HG02610 (cell line): ENCODE measurements around the gene UNCX.
"Not testable (repeated sequence)": the region's sequence is repeated elsewhere in the genome, so short reads cannot be mapped to it uniquely, and the experiment has no call there.

Experiments used
- ATAC-seq: cut with Tn5 transposase; IDR thresholded peaks from one replicate; pipeline ENCODE4 v1.9.1; 2021; ENCODE audit warnings: mild to moderate bottlenecking, moderate library complexity; ENCODE audit not compliant: unreplicated experiment

Gene UNCX

GRCh38 chr7:1255080-1255816 lies 22.6 kb downstream of the UNCX start:
- ATAC-seq = no peak

DNA sequence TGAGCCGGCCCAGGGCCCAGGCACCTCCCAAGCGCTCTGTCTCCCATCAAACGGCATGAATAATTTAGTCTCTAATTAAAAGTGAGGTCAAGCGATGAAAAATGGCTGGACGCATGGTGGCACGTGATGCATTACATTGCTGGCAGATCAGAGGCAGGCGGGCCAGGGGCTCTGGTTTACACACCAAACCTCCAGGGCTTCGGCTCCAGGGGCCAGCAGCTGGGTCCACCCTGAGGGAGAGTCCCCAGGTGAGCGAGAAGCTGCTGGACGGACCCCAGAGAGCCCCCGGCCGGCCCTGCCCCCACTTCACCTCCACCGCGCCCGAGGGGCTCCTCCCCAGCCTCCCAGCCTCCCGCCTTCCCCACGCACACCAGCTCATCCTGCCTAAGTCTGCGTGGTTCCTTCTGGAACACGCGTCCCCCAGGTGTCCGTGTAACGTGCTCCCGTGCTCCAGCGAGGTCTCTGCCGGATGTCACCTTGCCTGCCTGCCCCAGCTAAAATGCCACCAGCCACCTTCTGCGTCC lies 23.2 kb downstream of the UNCX start:
- no peak for ATAC-seq

- no peak for ATAC-seq
Measured at GRCh38 chr7:1256621-1257020, 23.9 kb downstream of the UNCX start.

GRCh38 chr7:1257221-1257620 lies 24.5 kb downstream of the UNCX start:
- no peak for ATAC-seq

DNA sequence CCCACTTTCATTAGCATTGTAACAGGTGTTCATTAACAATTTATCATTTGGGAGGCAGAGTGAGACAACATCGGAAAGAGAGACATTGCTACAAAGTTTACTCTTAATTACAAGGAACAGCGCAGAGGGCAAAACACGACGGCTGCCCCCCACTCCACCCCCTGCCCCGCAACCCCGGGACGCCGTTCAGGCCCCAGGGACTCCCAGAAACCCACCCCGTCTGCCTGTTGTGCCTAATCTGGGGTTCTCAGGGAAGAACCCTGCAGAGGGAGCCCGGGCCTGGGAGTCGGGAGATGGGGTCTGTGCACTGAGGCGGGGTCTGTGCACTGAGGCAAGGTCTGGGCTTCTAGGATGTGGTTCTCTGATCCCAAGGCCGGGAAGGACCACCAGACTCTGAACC lies 25.2 kb downstream of the UNCX start:
- ATAC-seq = no peak

DNA sequence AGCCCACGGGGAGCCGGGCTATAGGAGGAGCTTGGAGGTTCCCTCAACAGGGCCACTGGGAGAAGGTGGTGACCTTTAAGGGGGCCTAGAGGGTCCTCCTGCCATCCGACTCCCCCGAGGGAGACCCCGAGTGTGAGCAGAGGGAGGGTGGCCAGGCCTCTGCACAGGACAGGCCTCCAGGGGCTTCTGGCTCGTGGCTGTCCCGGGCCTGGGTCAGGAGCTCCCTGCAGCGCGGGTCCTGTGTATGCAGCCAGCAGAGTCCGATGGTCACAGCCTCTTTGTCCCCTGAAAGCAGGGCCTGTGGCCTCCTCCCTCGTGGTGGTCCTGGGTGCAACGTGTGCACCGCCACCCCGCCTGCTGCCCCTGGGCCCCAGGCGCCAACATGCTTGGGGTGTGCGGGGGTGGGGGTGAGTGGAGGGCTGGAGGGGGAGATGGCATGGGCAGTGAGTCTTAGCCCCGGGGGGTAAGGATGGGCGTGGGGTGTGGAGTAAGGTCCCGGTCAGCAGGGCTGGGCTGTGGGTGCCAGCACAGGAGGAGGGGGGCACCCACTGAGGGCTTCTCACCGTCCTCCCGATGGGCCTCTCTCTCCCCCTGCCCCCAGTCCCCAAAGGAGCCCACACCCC lies 27.1 kb downstream of the UNCX start:
- no peak for ATAC-seq

DNA sequence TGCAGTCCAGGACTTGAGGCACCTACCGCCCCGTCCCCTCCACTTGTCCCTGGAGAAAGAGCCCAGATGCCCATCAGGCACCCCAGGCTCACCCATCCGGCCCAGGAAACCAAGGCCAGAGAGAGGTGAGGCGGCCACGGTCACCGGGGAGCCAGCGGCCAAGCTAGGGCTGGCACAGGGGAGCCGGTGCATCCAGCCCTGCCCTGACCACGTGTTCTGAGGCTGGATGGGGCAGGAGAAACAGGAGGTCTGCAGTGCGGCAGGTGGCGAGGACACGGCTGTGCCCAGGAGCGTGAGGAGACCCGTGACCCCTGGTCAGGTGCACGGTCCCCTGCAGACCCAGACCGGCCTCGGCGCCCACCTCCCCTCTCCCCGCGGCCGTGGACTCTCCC lies 27.6 kb downstream of the UNCX start:
- no peak for ATAC-seq

DNA sequence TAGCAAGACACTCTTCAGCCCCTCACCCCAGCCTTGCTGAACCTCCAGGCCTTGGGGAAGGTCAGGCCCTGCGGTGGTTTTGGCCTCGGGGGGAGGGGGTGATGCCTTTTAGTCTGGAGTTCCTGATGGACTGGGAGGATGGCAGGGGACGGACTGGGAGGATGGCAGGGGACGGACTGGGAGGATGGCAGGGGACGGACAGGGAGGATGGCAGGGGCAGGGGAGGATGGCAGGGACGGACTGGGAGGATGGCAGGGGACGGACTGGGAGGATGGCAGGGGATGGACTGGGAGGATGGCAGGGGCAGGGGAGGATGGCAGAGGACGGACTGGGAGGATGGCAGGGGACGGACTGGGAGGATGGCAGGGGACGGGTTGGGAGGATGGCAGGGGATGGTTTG lies 28.4 kb downstream of the UNCX start:
- not testable (repeated sequence) for ATAC-seq

- ATAC-seq = no peak
Measured at GRCh38 chr7:1262441-1262840, 29.8 kb downstream of the UNCX start.

- ATAC-seq = no peak
Measured at GRCh38 chr7:1263391-1263951, 30.8 kb downstream of the UNCX start.

DNA sequence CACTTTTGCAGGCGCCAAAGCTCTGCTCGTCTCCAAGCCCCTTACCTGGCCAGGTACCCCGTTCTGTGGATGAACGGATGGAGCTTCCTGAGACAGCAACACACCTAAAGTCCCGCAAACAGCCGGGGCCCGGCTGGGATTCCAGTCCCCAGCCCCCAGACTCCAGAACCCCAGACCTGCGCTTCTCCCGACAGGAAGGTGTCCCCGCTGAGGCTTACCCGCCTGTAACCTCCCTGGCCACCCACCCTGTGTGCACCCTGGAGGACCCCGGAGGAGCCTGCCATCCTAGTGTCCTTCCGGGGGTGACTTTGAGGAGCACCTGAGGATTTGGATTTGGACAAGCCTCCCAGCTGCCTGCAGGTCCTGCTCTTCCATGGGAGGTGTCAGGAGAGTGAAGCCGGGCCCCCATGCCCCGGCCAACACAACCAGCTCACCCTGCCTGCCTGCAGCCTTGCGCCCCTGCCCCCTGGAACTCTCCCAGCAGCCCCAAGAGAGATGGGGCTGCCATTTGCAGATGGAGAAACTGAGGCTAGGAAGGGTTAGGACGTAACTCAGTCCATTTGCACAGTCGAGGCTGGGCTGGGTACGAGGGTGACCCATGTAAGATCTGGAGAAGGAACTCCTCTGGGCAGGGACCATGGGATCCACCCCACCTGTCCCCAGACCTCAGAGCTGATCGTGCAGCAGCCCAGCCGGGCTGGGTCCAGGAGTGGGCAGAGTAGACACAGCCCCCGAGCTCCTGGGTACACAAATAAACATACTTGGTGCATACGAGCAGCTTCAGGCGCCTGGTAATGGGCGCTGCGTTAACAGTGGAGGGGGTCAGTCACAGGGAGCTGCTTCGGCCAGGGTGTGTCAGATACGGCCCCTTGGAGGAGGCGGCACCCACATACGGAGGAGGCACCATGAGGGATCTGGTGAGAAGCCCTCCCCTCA lies 31.9 kb downstream of the UNCX start:
- ATAC-seq = no peak

GRCh38 chr7:1267016-1267900 lies 34.6 kb downstream of the UNCX start:
- no peak for ATAC-seq

DNA sequence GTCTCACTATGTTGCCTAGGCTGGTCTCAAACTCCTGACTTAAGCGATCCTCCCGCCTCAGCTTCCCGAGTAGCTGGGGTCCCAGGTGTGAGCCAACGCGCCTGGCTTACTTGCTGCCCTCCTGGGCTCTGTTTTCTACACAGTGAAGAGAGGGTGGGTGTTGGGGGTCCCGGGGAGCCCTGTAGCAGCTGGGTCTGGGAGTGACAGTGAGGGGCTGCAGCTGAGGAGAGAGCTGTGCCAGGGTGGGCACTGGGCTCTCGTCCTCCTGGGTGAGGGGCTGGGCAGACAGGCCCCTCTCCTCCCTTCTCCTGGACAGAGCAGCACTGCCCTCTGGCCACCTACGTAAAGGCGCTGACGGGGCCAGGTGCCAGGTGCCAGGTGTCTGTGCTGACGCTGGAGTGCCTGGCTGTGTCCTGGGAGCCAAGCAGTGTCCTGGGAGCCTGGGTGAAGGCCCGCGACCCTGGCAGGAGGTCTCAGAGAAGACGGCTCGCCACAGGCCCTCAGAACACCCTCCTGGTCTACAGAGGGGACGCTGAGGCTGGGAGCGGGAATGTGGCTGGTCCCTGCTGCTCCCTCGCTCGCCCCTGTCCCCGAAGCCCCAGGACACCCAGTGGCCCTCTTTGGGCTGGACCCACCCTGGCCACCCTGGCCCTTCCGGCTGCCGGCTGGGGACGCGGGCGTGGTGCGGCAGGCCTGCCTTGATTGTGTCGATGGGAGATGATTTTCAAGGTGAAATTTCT lies 35.6 kb downstream of the UNCX start:
- no peak for ATAC-seq

DNA sequence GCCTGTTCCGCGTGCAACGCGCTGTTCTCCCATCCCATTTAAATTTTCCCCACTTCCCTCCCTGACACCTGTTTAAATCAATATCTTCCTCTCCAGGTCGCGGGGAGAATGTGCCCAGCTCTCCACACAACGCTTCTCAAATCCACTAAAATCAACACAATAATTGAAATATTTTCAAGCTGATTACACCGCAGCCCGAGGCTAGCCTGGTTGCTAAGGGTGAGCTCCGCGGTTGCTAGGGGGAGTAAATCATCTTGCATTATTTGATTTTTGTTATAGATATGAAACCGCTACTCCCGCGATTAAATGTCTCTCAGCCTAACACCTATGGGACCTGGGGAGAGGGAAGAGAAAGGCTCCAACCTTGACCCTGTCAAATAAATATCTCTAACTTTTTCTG lies 36.2 kb downstream of the UNCX start:
- no peak for ATAC-seq

DNA sequence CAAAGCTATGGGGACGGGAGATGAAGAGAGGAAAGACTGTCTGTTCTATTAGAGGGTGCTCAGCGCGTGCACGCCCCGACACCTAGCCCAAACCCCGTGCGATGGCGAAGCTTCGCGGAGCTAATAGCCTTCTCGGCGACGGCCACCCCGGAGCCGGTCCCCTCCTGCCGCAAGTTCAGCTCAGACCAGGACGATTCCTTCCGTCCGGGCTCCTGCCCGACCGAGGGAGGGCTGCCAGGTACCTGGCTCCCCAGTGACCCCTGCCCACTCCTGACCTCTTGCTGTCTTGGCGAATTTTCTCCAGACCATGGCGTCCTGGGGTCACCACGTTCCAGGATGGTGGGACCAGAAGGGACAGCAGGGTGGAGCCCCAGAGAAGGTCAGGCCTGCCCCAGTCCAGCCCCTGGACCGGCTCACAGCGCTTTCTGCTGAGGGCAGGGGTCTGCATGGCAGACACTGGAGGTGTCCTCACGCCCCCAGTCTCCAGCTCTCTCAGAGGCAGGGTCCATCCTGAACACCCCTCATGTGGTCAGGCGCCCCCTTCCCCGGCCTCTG lies 36.7 kb downstream of the UNCX start:
- no peak for ATAC-seq

DNA sequence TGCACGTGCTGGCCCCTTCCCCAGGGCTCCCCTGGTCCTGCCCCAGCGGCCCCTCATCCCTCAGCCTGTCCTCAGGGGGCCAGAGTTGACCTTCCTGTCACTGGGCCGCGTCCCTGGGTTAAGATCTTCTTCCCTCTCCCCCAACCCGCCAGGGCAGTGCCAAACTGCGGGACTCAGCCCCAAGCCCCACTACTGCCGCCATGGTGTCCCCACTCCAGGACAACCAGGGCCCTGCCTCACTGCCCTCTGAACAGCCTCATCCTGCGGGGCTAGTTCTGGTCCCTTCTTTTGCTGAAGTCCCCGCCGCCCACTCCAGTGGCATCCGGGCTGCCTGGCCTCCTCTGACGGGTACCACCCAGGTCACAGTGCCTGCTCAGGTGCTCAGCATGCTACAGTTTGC lies 37.5 kb downstream of the UNCX start:
- no peak for ATAC-seq

DNA sequence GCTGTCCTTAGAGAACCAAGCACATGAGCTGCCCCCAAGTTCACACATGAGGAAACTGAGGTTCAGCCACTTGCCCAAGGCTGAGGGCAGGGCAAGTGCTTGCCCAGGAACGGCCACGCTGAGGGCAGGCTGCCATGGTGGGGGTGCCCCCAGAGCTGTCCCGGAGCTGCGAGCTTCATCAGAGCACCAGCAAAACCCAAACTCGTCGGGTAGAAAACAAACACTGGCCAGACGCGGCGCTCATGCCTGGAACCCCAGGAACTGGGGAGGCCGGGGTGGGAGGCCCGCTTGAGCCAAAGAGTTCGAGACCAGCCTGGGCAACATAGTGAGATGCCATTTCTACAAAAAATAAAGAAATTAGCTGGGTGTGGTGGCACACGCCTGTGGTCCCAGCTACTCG lies 38.4 kb downstream of the UNCX start:
- no peak for ATAC-seq

DNA sequence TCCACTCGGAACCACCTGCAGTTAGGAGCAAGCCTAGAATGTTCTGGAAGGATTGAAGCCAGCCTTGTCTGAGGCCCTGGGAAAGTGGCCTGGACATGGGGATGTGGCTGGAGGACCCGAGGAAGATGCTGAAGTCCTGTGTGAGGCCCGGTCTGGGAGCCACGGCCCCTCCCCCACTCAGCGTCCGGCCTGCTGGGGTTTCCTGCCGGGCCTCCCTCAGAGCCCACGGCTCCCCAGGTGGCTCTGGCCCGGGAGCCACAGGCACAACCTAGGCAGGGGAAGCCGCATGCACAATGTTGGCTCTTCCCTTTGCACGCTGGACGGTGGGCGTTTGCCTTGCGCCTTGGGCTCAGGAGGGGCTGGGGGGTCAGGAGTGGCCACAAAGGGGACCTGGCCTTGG lies 39.0 kb downstream of the UNCX start:
- ATAC-seq = no peak

DNA sequence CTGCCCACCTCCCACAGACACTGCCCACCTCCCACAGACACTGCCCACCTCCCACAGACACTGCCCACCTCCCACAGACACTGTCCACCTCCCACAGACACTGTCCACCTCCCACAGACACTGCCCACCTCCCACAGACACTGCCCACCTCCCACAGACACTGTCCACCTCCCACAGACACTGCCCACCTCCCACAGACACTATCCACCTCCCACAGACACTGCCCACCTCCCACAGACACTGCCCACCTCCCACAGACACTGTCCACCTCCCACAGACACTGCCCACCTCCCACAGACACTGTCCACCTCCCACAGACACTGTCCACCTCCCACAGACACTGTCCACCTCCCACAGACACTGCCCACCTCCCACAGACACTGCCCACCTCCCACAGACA lies 39.5 kb downstream of the UNCX start:
- ATAC-seq = not testable (repeated sequence)
